CD4-positive, alpha-beta T cell treated with Interleukin-10 for 1 hour (primary cell): ENCODE data around the gene TLCD3A.
"Not testable (repeated sequence)": the region's sequence is repeated elsewhere in the genome, so short reads cannot be mapped to it uniquely, and the experiment has no call there.

Source experiments
- DNase-seq: peaks from one replicate; pipeline ENCODE4 v3.0.0-alpha.2; 2020

Gene TLCD3A

DNA sequence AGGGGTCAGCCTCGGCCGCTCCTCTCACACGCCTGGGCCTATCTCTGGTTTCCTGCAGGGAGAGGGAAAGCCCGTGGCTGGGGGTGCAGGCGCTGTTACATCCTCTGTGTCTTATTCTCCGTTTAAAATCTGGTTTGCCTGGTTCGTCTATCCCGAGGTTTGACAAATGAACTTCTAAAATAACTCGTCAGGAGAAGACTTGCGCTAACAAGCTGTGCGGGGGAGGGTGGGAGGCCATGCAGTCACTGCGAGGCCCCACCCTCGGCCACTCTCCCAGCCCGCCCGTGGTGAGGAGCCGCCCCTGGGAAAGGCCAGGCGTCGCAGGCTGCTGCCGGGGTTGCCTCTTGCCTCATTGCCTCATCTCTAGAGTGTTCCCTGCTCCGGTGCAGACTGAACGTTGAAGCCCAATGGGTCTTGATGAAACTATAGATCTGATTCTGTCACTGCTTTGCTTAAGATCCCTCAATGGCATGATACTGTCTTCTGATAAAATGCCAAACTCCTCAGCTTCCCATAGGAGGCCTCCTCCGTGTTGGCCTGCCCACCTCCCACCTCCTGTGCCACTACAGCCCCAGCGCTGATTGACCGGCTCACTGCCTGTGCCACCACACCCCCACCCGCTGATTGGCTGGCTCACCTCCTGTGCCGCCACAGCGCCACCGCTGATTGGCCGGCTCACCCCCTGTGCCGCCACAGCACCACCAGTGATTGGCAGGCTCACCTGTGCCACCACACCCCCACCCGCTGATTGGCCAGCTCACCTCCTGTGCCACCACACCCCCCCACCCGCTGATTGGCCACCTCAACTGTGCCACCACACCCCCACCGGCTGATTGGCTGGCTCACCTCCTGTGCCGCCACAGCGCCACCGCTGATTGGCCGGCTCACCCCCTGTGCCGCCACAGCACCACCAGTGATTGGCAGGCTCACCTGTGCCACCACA is 57.8 kb downstream of the TLCD3A start:
- not testable (repeated sequence) for DNase-seq

DNA sequence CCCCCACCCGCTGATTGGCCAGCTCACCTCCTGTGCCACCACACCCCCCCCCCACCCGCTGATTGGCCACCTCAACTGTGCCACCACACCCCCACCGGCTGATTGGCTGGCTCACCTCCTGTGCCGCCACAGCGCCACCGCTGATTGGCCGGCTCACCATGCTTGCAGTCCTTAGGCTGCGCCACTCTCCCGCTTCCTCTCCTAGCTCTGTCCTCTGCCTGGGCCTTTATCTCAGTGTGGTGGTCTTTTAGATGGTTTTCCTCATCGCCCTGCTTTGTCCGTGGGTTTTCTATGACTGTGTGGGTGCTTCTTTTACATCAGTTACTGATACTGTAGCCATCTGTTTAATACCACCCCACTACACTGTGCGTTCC is 58.5 kb downstream of the TLCD3A start:
- DNase-seq, result not testable (repeated sequence)

GRCh38 chr17:791829-792228 is 59.4 kb downstream of the TLCD3A start:
- no peak for DNase-seq

DNA sequence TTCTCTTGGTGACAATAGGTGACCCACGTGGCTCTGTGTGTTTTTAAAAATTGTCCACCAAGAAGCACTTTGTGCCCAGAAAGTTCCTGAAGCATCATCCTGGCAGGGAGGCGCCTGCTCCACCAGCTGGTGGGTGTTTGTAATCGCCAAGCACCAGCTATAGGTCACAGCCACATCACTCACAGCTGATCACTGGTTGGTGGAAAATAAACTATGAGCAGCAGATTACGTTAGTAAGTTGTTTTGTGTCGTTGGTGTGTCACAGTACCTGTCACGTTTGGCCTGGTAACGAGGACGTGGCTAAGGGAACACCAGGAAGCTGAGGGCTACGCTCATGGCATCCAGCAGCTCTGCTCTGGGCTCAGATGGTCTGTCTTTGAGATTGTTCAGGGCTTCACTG is 59.9 kb downstream of the TLCD3A start:
- no peak for DNase-seq
